ENCODE measurements around the gene ZNF804B.

Gene ZNF804B

DNA sequence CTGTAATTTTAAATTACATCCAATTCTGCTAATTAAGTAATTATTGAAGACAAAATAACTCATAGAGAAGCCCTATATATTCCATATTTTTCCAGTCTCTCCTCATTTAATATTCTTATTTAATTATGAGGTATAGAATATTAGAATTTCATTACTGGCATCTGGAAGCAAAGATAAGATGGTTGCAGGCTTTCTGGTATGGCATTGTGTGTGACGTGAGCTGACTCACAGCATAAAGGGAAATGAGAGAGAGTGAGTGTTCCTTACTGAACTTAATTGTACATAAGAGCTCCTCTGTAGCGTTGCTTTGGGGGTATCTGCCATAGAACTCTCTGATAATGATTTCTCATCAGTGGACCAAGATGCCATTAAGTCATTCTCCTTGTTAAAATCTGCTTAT lies 163.4 kb downstream of the ZNF804B start:
- H3K27me3 ChIP-seq (ENCODE audit: control insufficient read depth, insufficient read depth, low read length): no peaks in the 10 kb centered on the region
- no peaks in the 10 kb centered on the region for H3K9me3 ChIP-seq (ENCODE audit: control insufficient read depth, insufficient read depth, low read length)
- no peak overlapping the region for H3K9ac ChIP-seq (ENCODE audit: low read depth, low read length)
- H3K4me1 ChIP-seq (ENCODE audit: control insufficient read depth, insufficient read depth, low read length): no peaks in the 10 kb centered on the region
- H3K4me3 ChIP-seq (ENCODE audit: low read depth, low read length): no peak overlapping the region
- H3K36me3 ChIP-seq (ENCODE audit: control insufficient read depth, insufficient read depth, low read length): no peaks in the 10 kb centered on the region

DNA sequence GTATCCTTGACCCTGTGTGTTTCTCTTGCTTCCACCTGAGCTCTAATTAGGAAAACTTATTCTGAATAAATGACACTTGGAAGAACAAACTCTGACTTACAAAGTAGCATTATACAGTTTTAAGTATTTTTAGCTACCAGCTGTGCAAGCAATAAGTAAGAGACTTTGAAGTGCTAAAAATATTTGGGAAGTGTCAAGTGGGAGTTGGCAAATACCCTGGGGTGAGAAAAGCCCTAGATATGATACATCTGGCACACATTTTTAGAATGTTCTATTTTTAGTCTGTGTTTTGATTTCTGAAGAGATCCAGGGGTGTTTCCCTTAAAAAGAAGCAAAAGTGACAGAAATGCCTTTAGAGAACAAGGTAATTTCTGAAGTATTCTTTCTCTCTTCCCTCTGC lies 168.8 kb downstream of the ZNF804B start:
- no peak overlapping the region for H3K4me3 ChIP-seq (ENCODE audit: low read depth, low read length)
- H3K36me3 ChIP-seq (ENCODE audit: control insufficient read depth, insufficient read depth, low read length): no peaks in the 10 kb centered on the region
- no peaks in the 10 kb centered on the region for H3K27me3 ChIP-seq (ENCODE audit: control insufficient read depth, insufficient read depth, low read length)
- H3K9ac ChIP-seq (ENCODE audit: low read depth, low read length): no peak overlapping the region
- H3K9me3 ChIP-seq (ENCODE audit: control insufficient read depth, insufficient read depth, low read length): no peaks in the 10 kb centered on the region
- no peaks in the 10 kb centered on the region for H3K4me1 ChIP-seq (ENCODE audit: control insufficient read depth, insufficient read depth, low read length)

DNA sequence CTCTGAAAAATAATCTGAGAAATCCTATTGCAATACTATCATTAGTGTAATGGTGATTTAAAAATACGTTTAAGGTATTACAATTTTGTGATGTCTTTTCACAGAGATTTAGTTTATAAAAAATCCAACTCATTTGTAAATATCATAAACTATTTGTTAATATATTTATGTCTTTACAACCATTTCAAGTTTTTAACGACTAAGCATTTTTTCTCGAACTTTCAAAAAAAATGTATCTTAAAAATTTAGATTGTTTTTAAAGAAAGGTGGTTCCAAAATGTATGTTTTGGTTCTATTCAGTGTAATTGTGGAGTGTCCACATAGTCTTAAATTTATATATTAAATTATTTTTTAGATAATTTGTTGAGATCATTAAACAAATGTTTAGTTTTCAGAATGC lies 170.2 kb downstream of the ZNF804B start:
- Histone ChIP-seq H3K9me3 (ENCODE audit: control insufficient read depth, insufficient read depth, low read length) (no peaks in the 10 kb centered on the region), H3K4me3 (ENCODE audit: low read depth, low read length) (no peak overlapping the region), H3K9ac (ENCODE audit: low read depth, low read length) (no peak overlapping the region), H3K36me3 (ENCODE audit: control insufficient read depth, insufficient read depth, low read length) (no peaks in the 10 kb centered on the region), H3K4me1 (ENCODE audit: control insufficient read depth, insufficient read depth, low read length) (no peaks in the 10 kb centered on the region), H3K27me3 (ENCODE audit: control insufficient read depth, insufficient read depth, low read length) (no peaks in the 10 kb centered on the region)

DNA sequence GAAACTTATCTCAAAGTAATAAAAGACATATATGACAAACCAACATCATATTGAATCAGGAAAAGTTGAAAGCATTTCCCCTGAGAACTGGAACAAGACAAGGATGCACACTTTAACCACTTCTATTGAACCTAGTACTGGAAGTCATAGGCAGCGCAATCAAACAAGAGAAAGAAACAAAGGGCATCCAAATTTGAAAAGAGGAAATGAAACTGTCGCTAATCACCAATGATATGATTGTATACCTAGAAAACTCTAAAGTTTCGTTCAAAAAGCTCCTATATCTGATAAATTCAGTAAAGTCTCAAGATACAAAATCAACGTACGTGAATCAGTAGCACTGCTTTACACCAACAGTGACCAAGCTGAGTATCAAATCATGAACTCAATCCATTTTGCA lies 173.8 kb downstream of the ZNF804B start:
- Histone ChIP-seq H3K27me3 (ENCODE audit: control insufficient read depth, insufficient read depth, low read length) (no peaks in the 10 kb centered on the region), H3K36me3 (ENCODE audit: control insufficient read depth, insufficient read depth, low read length) (no peaks in the 10 kb centered on the region), H3K4me3 (ENCODE audit: low read depth, low read length) (no peak overlapping the region), H3K9me3 (ENCODE audit: control insufficient read depth, insufficient read depth, low read length) (no peaks in the 10 kb centered on the region), H3K9ac (ENCODE audit: low read depth, low read length) (no peak overlapping the region), H3K4me1 (ENCODE audit: control insufficient read depth, insufficient read depth, low read length) (no peaks in the 10 kb centered on the region)

DNA sequence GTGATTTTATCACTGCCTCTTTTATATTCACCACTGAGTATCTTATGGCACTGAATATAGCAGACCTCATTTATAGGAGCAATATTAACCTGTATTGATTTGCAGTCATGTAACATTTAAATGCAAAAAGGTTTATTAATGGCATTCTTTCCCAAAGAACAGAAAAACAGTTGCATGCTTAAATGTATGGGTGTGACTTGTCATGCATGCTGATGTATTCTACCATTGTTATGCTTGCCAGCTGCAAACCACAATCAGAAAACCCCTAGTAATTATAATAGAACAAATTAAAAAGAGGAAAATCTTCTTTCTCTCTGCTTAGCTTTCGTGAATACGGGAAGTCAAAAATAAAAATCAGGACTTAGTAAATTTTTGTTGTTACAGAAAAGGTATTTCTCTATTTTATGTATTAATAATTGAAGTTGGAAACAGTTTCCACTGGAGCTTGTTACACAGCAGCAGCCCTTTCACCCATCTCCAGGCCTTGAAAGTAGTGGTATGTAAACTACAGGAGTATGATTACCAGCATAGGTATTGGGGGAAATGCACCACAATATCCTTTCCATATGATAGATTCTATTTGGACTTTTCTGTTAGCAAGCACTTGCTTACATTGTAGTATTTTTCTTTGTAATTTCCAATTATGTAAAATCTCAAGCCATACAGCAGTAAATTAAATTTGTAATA lies 183.5 kb downstream of the ZNF804B start:
- H3K9me3 ChIP-seq (ENCODE audit: control insufficient read depth, insufficient read depth, low read length): no peaks in the 10 kb centered on the region
- H3K4me3 ChIP-seq (ENCODE audit: low read depth, low read length): no peak overlapping the region
- H3K36me3 ChIP-seq (ENCODE audit: control insufficient read depth, insufficient read depth, low read length): no peaks in the 10 kb centered on the region
- no peaks in the 10 kb centered on the region for H3K27me3 ChIP-seq (ENCODE audit: control insufficient read depth, insufficient read depth, low read length)
- no peaks in the 10 kb centered on the region for H3K4me1 ChIP-seq (ENCODE audit: control insufficient read depth, insufficient read depth, low read length)
- H3K9ac ChIP-seq (ENCODE audit: low read depth, low read length): no peak overlapping the region

DNA sequence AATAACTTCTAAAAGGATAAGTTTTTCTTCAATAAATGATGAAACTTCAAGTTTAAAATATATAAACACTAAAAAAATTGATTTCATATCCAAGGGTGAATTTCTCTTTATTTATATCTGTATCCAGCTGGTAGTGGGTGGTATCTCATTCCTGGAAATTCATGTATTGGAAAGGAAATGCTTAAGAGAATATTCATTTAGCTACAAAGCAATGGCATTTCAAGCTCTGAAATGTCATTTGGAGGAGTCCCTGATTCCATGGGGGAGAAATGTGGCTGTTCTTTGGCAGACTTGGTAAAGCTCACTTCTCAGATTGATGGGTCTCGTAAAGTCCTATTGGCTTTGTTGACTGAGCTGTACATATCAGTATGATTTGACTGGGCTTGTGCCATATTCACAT lies 192.3 kb downstream of the ZNF804B start:
- no peaks in the 10 kb centered on the region for H3K36me3 ChIP-seq (ENCODE audit: control insufficient read depth, insufficient read depth, low read length)
- peaks cover 8% of the 10 kb centered on the region for H3K4me1 ChIP-seq (ENCODE audit: control insufficient read depth, insufficient read depth, low read length)
- no peaks in the 10 kb centered on the region for H3K27me3 ChIP-seq (ENCODE audit: control insufficient read depth, insufficient read depth, low read length)
- no peak overlapping the region for H3K9ac ChIP-seq (ENCODE audit: low read depth, low read length)
- H3K9me3 ChIP-seq (ENCODE audit: control insufficient read depth, insufficient read depth, low read length): no peaks in the 10 kb centered on the region
- H3K4me3 ChIP-seq (ENCODE audit: low read depth, low read length): no peak overlapping the region

DNA sequence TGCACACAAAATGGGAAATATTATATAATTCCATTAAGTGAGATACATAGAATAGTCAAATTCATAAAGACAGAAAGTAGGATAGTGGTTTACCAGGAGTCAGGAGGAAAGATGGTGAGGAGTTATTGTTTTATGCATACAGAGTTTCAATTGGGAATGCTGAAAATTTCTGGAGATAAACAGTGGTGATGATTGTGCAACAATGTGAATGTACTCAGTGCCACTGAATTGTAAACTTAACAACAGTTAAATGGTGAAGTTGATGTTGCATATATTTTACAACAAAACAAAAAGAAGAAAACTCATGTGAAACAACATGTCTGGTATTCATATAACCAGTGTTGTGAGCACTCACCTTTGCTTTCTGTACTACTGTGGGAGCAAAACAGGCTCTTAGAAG lies 204.9 kb downstream of the ZNF804B start:
- Histone ChIP-seq H3K9me3 (ENCODE audit: control insufficient read depth, insufficient read depth, low read length) (peaks cover 3% of the 10 kb centered on the region), H3K36me3 (ENCODE audit: control insufficient read depth, insufficient read depth, low read length) (no peaks in the 10 kb centered on the region), H3K4me1 (ENCODE audit: control insufficient read depth, insufficient read depth, low read length) (peaks cover 12% of the 10 kb centered on the region), H3K9ac (ENCODE audit: low read depth, low read length) (no peak overlapping the region), H3K4me3 (ENCODE audit: low read depth, low read length) (no peak overlapping the region), H3K27me3 (ENCODE audit: control insufficient read depth, insufficient read depth, low read length) (no peaks in the 10 kb centered on the region)

DNA sequence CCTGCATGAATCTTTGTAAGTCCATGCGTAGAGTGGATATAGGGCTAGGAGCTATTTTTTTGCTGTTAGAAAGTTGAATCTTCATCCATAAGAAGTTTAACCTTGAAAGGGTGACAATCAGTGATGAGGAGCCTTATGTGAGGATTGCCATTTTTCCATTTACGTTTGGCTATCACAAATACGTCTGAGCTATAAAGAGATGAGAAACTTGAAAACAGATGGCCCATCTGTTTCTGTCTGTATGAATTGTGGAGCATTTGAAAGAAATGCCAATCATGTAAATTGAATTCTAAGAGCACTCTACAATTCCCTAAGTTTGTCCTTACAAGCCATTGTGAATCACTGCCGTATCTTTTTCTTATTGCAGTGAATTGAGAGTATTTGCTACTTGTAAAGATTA lies 205.9 kb downstream of the ZNF804B start:
- Histone ChIP-seq H3K36me3 (ENCODE audit: control insufficient read depth, insufficient read depth, low read length) (no peaks in the 10 kb centered on the region), H3K4me1 (ENCODE audit: control insufficient read depth, insufficient read depth, low read length) (peaks cover 12% of the 10 kb centered on the region), H3K27me3 (ENCODE audit: control insufficient read depth, insufficient read depth, low read length) (no peaks in the 10 kb centered on the region), H3K4me3 (ENCODE audit: low read depth, low read length) (no peak overlapping the region), H3K9ac (ENCODE audit: low read depth, low read length) (no peak overlapping the region), H3K9me3 (ENCODE audit: control insufficient read depth, insufficient read depth, low read length) (peaks cover 3% of the 10 kb centered on the region)

DNA sequence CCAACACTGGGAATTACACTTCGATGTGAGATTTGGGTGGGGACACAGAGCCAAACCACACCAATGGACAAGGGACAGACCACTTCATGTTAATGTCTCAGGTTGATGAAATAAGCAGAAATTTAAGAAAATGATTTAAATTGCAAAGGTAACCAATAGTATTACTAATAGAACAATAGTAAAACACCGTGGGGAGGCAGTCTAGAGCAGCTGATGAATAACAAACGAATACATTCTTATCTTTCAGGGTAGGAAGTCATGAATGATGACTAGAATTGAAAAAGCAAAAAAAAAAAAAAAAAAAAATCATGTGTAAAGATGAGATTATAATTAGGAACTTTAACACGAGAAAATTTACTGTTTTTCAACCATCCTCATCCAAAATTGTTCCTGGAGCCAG lies 207.9 kb downstream of the ZNF804B start:
- H3K27me3 ChIP-seq (ENCODE audit: control insufficient read depth, insufficient read depth, low read length): no peaks in the 10 kb centered on the region
- no peaks in the 10 kb centered on the region for H3K36me3 ChIP-seq (ENCODE audit: control insufficient read depth, insufficient read depth, low read length)
- H3K4me3 ChIP-seq (ENCODE audit: low read depth, low read length): no peak overlapping the region
- H3K4me1 ChIP-seq (ENCODE audit: control insufficient read depth, insufficient read depth, low read length): peaks cover 12% of the 10 kb centered on the region
- no peak overlapping the region for H3K9ac ChIP-seq (ENCODE audit: low read depth, low read length)
- H3K9me3 ChIP-seq (ENCODE audit: control insufficient read depth, insufficient read depth, low read length): peaks cover 3% of the 10 kb centered on the region

DNA sequence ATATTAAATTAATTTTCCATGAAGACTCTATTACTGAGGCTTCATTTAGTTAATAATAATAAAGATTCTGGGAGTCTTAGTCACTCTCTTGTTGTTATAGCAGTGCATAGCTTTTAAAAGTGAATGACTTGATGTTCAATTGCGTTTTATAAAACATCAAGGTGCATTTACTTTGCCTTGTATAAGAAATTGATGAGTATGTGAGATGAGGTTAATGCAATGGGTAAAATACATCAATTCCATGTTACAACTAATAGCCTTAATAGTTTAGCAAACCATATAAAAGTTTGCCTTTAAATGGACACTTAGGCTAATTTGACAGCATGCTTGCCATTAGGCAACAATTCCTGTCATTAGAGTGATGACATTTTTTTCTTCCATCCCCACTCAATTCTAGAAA lies 209.7 kb downstream of the ZNF804B start:
- peaks cover 3% of the 10 kb centered on the region for H3K9me3 ChIP-seq (ENCODE audit: control insufficient read depth, insufficient read depth, low read length)
- H3K4me1 ChIP-seq (ENCODE audit: control insufficient read depth, insufficient read depth, low read length): peaks cover 12% of the 10 kb centered on the region
- no peak overlapping the region for H3K9ac ChIP-seq (ENCODE audit: low read depth, low read length)
- no peaks in the 10 kb centered on the region for H3K27me3 ChIP-seq (ENCODE audit: control insufficient read depth, insufficient read depth, low read length)
- H3K4me3 ChIP-seq (ENCODE audit: low read depth, low read length): no peak overlapping the region
- H3K36me3 ChIP-seq (ENCODE audit: control insufficient read depth, insufficient read depth, low read length): no peaks in the 10 kb centered on the region

DNA sequence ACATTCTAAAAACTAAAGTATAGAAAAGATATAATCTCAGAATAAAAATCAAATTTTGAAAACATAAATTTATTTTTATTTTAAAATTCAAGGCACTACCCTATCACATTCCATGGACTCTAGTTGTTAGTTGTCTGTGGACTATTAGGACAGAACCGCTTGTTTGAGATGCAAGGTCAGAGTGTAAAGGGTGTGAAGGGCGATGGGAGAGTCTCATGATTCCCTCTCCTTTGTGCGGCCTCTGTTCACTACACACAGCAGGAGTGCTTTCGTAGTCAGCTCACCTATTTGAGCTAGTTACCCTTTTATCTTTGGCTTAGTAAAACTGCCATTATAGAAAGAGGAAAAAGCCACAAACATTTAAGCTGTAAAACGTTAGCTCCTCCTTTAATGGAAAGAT lies 225.8 kb downstream of the ZNF804B start:
- Histone ChIP-seq H3K27me3 (ENCODE audit: control insufficient read depth, insufficient read depth, low read length) (no peaks in the 10 kb centered on the region), H3K4me3 (ENCODE audit: low read depth, low read length) (no peak overlapping the region), H3K4me1 (ENCODE audit: control insufficient read depth, insufficient read depth, low read length) (peaks cover 7% of the 10 kb centered on the region), H3K9ac (ENCODE audit: low read depth, low read length) (no peak overlapping the region), H3K36me3 (ENCODE audit: control insufficient read depth, insufficient read depth, low read length) (no peaks in the 10 kb centered on the region), H3K9me3 (ENCODE audit: control insufficient read depth, insufficient read depth, low read length) (no peaks in the 10 kb centered on the region)

DNA sequence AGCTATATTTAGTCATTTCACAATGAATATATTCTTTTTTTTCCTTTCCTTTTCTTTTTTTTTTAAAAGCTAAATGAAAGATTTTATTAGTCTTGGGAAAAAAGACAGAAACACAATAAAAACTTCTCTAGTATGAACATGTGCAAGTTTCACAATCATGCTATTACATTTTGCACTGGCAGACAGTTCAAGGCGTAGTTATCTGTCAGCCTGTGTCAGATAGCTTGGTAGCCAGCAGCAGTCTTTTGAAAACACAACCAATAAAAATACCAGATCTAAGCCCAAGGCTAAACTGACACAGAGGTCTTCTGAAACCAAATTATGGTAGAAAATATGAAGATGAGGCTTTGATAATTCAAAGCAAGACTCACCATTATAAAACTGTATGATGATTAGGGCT lies 241.8 kb downstream of the ZNF804B start:
- Histone ChIP-seq H3K9me3 (ENCODE audit: control insufficient read depth, insufficient read depth, low read length) (no peaks in the 10 kb centered on the region), H3K4me1 (ENCODE audit: control insufficient read depth, insufficient read depth, low read length) (no peaks in the 10 kb centered on the region), H3K27me3 (ENCODE audit: control insufficient read depth, insufficient read depth, low read length) (no peaks in the 10 kb centered on the region), H3K9ac (ENCODE audit: low read depth, low read length) (no peak overlapping the region), H3K4me3 (ENCODE audit: low read depth, low read length) (no peak overlapping the region), H3K36me3 (ENCODE audit: control insufficient read depth, insufficient read depth, low read length) (no peaks in the 10 kb centered on the region)
